ENCODE measurements around the gene BCOR. TPM values are rescaled to one million over a fixed set of nuclear protein-coding genes. Genes with fewer than 3 reads are reported as not detected.
A peak's percentile ranks its signal among the peaks of the same experiment; 100 is the strongest.

Gene BCOR
- total RNA-seq (2021; fragmentation: NEBNext Ultra II Directional; extraction: Animal tissue kit (Norgen Biotek cat#: 25700)): 10 to 100 TPM; 15.0 to 20.3 (median 18.3) TPM
- long read RNA-seq, partial matches to known transcripts: 2 of 5 reads
- long read RNA-seq, other reads (novel, unspliced or antisense): 3 of 5 reads

DNA sequence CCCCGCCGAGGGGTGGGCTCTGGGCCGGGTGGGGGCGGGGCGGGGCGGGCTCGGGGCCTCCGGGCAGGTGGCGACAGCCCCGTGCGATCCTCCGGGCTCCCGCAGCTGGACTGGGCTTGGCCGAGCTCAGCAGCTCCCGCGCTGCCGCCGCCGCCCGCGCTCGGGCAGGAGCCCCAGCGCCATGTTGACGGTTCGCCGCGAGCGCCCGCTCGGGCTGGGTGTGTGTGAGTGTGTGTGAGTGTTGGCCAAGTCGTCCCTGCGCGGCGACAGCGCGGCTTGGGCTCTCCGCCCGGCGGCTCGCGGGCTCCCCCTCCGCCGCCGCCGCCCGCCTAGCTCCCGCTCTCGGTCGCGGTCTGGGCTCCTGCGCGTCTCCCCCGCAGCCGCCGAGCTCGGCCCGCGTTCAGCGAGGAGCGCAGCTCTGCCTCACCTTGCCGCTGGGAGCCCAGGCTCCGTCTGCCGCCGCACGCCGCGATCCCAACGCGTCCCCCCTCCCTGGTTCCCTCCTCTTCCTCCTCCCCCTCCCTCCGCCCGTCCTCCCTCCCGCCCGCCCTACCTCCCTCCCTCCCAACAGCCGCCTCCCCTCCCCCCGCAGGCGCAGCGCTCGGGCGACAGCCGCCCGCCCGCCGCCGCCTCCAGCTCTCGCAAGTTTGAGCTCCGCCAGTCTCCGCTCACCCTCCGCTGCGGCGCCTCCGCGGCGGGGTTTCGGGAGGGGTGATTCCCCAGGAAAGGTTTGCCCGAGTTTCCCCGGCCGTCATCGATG, at the start of gene BCOR:
TSS of gene BCOR (minus strand) at position 455 of the 760 bp plus-strand sequence. CDS start 20,029 bp downstream, outside the sequence.
- Mint-ChIP-seq H3K9me3 (no peaks in the 10 kb centered on the region), H3K4me1 (ENCODE audit: low read depth) (peaks cover 20% of the 10 kb centered on the region)

DNA sequence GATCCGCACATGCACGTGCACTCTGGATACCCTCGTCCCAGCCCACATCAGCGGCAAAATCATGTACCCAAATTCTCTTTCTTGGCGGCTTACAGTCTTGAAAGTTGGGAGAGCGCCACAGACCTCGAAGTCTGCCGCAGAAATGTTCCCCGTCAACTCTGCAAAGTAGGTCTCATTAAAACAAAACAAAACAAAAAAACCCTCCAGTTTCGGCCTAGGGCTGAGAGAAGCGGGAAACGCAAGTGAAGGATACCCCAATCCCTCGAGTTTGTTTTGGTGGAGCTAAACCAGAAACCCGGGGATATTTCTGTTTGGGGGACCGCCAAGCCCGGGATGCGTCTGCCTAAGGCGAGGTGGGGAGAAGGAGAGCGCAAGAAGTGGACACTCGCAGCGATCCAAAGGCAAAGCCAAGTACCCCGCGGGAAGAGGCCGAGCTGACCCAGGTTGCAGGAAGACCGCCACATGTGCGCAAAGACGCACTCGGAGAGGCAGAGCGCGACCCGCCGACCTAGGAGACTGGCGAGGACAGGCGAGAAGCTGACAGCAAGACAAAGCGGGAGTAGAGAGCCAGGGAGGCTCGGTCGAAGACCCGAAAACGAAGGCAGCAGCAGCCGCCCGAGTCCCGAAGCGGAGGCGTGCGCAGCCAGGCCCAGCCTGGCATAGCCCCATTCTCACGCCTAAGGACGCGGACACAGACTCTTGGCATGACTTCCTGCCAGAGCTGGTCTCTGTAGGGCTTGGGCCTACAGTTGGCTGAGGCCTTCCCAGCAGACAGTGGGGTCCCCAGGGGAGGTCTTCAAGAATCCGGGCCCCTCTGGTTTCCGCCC, 49.6 kb upstream of the BCOR start:
- Mint-ChIP-seq H3K27me3 (ENCODE audit: insufficient read depth) (no peaks in the 10 kb centered on the region; the same call in 1 of the 2 replicates), H3K27ac (no peak overlapping the region), H3K36me3 (ENCODE audit: low read depth) (no peaks in the 10 kb centered on the region), H3K9me3 (no peaks in the 10 kb centered on the region), H3K4me3 (peak overlapping the region; percentile 11; the same call in 1 of the 2 replicates), H3K4me1 (ENCODE audit: low read depth) (peaks cover 7% of the 10 kb centered on the region; the same call in 1 of the 2 replicates)
- TF ChIP-seq, protein P1, sequence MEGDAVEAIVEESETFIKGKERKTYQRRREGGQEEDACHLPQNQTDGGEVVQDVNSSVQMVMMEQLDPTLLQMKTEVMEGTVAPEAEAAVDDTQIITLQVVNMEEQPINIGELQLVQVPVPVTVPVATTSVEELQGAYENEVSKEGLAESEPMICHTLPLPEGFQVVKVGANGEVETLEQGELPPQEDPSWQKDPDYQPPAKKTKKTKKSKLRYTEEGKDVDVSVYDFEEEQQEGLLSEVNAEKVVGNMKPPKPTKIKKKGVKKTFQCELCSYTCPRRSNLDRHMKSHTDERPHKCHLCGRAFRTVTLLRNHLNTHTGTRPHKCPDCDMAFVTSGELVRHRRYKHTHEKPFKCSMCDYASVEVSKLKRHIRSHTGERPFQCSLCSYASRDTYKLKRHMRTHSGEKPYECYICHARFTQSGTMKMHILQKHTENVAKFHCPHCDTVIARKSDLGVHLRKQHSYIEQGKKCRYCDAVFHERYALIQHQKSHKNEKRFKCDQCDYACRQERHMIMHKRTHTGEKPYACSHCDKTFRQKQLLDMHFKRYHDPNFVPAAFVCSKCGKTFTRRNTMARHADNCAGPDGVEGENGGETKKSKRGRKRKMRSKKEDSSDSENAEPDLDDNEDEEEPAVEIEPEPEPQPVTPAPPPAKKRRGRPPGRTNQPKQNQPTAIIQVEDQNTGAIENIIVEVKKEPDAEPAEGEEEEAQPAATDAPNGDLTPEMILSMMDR (IDR thresholded peaks at IDR 0.05): no peak
- no peak for DNase-seq

More for the DNA sequence above, at the start of gene BCOR:
- peak within 1 kb of the TSS; percentile 64 for H3K27ac Mint-ChIP-seq
- TF ChIP-seq, protein P1 (IDR thresholded peaks at IDR 0.05): no peak
- peak; percentile 35 for DNase-seq
- no peaks in the 10 kb centered on the region for H3K36me3 Mint-ChIP-seq (ENCODE audit: low read depth)
- H3K27me3 Mint-ChIP-seq (ENCODE audit: insufficient read depth): no peaks in the 10 kb centered on the region
- H3K4me3 Mint-ChIP-seq: peak within 1 kb of the TSS; percentile 92

- TF ChIP-seq, protein P1 (IDR thresholded peaks at IDR 0.05): no peak
- H3K36me3 Mint-ChIP-seq (ENCODE audit: low read depth): no peaks in the 10 kb centered on the region
- H3K27me3 Mint-ChIP-seq (ENCODE audit: insufficient read depth): no peaks in the 10 kb centered on the region; the same call in 1 of the 2 replicates
- DNase-seq: peak; percentile 7
- peak overlapping the region; percentile 86 for H3K4me3 Mint-ChIP-seq
- peaks cover 7% of the 10 kb centered on the region; the same call in 1 of the 2 replicates for H3K4me1 Mint-ChIP-seq (ENCODE audit: low read depth)
- H3K9me3 Mint-ChIP-seq: no peaks in the 10 kb centered on the region
- no peak overlapping the region for H3K27ac Mint-ChIP-seq
Measured at GRCh38 chrX:40146262-40147125, 48.7 kb upstream of the BCOR start.

DNA sequence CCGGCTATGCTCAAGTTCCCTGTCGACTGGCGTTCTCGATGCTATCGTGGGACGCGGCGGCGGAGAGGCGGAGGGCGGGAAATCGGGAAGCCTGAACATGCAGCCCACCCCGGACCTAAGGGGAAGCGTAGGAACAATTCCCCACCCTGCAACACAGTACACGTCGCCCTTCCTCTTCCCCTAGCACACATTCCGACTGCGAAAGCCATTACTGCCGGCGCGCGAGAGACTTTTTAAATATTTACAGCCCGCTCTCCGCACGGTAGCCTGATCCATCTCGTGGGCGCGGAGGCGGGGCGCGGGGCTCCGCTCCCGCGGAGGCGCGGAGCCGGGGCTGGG, 48.1 kb upstream of the BCOR start:
- Mint-ChIP-seq H3K27ac (peak overlapping the region; percentile 43; the same call in 1 of the 2 replicates), H3K27me3 (ENCODE audit: insufficient read depth) (no peaks in the 10 kb centered on the region; the same call in 1 of the 2 replicates), H3K4me1 (ENCODE audit: low read depth) (peaks cover 11% of the 10 kb centered on the region; the same call in 1 of the 2 replicates), H3K36me3 (ENCODE audit: low read depth) (no peaks in the 10 kb centered on the region), H3K4me3 (peak overlapping the region; percentile 86), H3K9me3 (no peaks in the 10 kb centered on the region)
- TF ChIP-seq, protein P1 (IDR thresholded peaks at IDR 0.05): no peak
- DNase-seq: no peak

All from HFFc6 (cell line).